Lung (tissue), 12 donors: ENCODE data around the gene EXOC7. TPM values are rescaled to one million over a fixed set of nuclear protein-coding genes. Genes with fewer than 3 reads are reported as not detected.

Experiments
- ATAC-seq: fragments of 200-7000 bp; cut with Tn5 transposase; one replicate; pipeline ENCODE4 v1.9.1; 2020; ENCODE audit warnings: moderate number of reproducible peaks; ENCODE audit not compliant: insufficient read depth, low FRiP score
- DNase-seq, 3 donors: peaks; one replicate each; pipeline ENCODE4 v3.0.0-alpha.2; 2013 to 2017
- H3K27ac ChIP-seq, 2 donors: one replicate each; pipeline ENCODE4 v1.5.1; 2013; ENCODE audit warnings: mild to moderate bottlenecking in 2 of 2, moderate library complexity in 2 of 2, control low read depth in 1 of 2, inconsistent platforms in 1 of 2, low read depth in 1 of 2, low read length in 1 of 2
- H3K27me3 ChIP-seq, 3 donors: one replicate each; pipeline ENCODE4 v1.5.1; 2013; ENCODE audit warnings: low read length in 2 of 3; ENCODE audit not compliant: control insufficient read depth in 3 of 3, insufficient read depth in 3 of 3
- H3K36me3 ChIP-seq, 4 donors: one replicate each; pipeline ENCODE4 v1.5.1; 2013; ENCODE audit warnings: low read length in 4 of 4, mild to moderate bottlenecking in 1 of 4, moderate library complexity in 1 of 4; ENCODE audit not compliant: control insufficient read depth in 4 of 4, insufficient read depth in 4 of 4
- H3K4me1 ChIP-seq, 5 donors: one replicate each; pipeline ENCODE4 v1.5.1; 2013; ENCODE audit warnings: low read length in 5 of 5, mild to moderate bottlenecking in 2 of 5, moderate library complexity in 1 of 5; ENCODE audit not compliant: control insufficient read depth in 5 of 5, insufficient read depth in 5 of 5
- H3K4me3 ChIP-seq: one replicate; pipeline ENCODE4 v1.5.1; 2013; ENCODE audit warnings: mild to moderate bottlenecking, control low read depth, moderate library complexity
- H3K9ac ChIP-seq, 2 donors: one replicate each; pipeline ENCODE4 v1.5.1; 2013; ENCODE audit warnings: low read length in 2 of 2, control low read depth in 1 of 2; ENCODE audit not compliant: insufficient read depth in 1 of 2
- H3K9me3 ChIP-seq, 4 donors: one replicate each; pipeline ENCODE4 v1.5.1; 2013; ENCODE audit warnings: low read length in 3 of 4, mild to moderate bottlenecking in 1 of 4, moderate library complexity in 1 of 4; ENCODE audit not compliant: control insufficient read depth in 4 of 4, insufficient read depth in 3 of 4
- WGBS, 2 donors: extraction: QIAGEN DNeasy Blood & Tissue Kit; methylation state at CpG; one replicate each; pipeline ENCODE4 v1.1.7; 2013; 5-methylcytosine and 5-hydroxymethylcytosine counted together
- polyA plus RNA-seq, 2 donors: library from polyadenylated mRNA; stranded (reverse); fragments of 200-250 nt; gene quantifications; one replicate each; pipeline ENCODE4 v1.2.1, GENCODE V29; 2013
- total RNA-seq, 2 donors: library from RNA; depleted of rRNA in 1 of 2; stranded (reverse); fragments of >200 nt in 1 of 2; gene quantifications; one replicate each; pipeline ENCODE4 v1.2.1, GENCODE V29; 2014 to 2021
- TF ChIP-seq, protein P1 (sequence below): IDR thresholded peaks from 2 replicates; pipeline ENCODE4 v1.5.1; 2012; ENCODE audit warnings: mild to moderate bottlenecking; ENCODE audit errors: control extremely low read depth, extremely low read depth
- donor health status: control.
- donor health status: control.
- donor health status: Bipolar disorder and iron deficiency.
- donor health status: healthy.
- donor health status: DM: yes; HTN: yes; CAD: no.

The EXOC7 gene
- total and polyA plus RNA-seq, 4 donors = 49.9 to 111 (median 80.9) TPM

DNA sequence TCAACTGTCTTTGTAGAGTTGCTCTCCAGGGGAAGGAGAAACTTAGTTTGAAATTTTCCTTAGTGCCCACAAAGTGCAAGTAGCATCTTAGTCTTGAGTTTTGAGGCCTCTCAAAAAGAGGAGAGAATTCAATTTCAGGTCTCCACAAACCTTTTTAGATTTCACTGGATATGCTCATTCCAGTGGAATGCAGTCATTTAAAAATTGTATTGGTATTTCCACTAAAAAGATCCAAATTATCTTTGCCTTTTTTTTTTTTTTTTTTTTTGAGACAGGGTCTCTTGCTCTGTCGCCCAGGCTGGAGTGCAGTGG, 44.4 kb upstream of the EXOC7 start:
- ATAC-seq (no peak), DNase-seq (no peak)
- Histone ChIP-seq H3K4me3 (no peak overlapping the region), H3K27me3 (peaks cover 0 to 2% (median 0%) of the 10 kb centered on the region in 3 donors), H3K9ac (no peak overlapping the region), H3K4me1 (peaks cover 0 to 13% (median 4%) of the 10 kb centered on the region in 5 donors), H3K27ac (no peak overlapping the region), H3K9me3 (no peaks in the 10 kb centered on the region), H3K36me3 (peaks cover 0 to 2% (median 0%) of the 10 kb centered on the region in 4 donors)
- 88 to 100% methylated on average over 1 of the region's 1 CpG for WGBS, 2 donors
- TF ChIP-seq, protein P1, sequence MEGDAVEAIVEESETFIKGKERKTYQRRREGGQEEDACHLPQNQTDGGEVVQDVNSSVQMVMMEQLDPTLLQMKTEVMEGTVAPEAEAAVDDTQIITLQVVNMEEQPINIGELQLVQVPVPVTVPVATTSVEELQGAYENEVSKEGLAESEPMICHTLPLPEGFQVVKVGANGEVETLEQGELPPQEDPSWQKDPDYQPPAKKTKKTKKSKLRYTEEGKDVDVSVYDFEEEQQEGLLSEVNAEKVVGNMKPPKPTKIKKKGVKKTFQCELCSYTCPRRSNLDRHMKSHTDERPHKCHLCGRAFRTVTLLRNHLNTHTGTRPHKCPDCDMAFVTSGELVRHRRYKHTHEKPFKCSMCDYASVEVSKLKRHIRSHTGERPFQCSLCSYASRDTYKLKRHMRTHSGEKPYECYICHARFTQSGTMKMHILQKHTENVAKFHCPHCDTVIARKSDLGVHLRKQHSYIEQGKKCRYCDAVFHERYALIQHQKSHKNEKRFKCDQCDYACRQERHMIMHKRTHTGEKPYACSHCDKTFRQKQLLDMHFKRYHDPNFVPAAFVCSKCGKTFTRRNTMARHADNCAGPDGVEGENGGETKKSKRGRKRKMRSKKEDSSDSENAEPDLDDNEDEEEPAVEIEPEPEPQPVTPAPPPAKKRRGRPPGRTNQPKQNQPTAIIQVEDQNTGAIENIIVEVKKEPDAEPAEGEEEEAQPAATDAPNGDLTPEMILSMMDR = no peak

DNA sequence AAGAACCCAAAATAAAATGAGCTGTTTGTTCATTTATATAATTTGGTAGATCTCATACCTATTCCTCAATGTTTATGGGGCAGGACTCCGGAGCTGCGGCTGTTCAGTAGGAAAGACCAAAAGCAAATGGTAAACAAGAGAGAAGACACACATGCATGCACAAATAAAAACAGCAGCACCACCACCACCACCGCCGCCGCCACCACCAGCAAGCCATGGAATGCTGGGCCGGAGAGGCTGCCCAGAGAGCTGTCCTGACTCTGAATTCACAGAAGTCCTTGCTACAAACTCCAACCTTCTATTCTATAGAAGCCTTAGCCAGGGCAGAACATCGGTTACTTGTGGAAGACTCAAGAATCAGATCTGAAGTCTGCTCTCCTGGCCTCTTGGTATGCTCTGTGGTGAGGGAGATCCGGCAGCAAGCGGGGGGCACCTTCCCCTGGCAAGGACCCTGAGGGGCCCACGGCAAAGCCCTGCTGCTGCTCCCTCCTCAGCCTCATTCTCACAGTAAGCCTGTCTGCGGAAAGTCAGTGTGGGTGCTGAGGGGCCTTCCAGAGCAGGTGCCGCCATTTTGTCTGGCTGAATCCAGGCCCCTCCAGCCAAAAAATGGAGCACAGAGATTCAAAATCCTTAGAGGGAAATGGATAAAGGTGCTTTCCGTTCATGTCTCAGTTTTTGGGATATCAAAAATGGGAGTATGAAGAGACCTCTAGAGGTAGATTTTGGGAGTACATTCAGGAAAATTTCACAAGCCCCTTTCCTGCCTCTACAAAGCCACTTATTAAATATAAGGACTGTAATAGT, 43.8 kb upstream of the EXOC7 start:
- Histone ChIP-seq H3K4me1 (peaks cover 0 to 16% (median 4%) of the 10 kb centered on the region in 5 donors), H3K36me3 (peaks cover 0 to 2% (median 0%) of the 10 kb centered on the region in 4 donors), H3K4me3 (no peak overlapping the region), H3K27me3 (peaks cover 0 to 2% (median 0%) of the 10 kb centered on the region in 3 donors), H3K27ac (no peak overlapping the region), H3K9ac (no peak overlapping the region), H3K9me3 (no peaks in the 10 kb centered on the region)
- TF ChIP-seq, protein P1 = peak; percentile 27
- ATAC-seq = no peak
- WGBS, 2 donors = 80% methylated on average over 13 of the region's 13 CpGs
- peak in 2 of 3 donors; percentile 57 to 70 for DNase-seq

DNA sequence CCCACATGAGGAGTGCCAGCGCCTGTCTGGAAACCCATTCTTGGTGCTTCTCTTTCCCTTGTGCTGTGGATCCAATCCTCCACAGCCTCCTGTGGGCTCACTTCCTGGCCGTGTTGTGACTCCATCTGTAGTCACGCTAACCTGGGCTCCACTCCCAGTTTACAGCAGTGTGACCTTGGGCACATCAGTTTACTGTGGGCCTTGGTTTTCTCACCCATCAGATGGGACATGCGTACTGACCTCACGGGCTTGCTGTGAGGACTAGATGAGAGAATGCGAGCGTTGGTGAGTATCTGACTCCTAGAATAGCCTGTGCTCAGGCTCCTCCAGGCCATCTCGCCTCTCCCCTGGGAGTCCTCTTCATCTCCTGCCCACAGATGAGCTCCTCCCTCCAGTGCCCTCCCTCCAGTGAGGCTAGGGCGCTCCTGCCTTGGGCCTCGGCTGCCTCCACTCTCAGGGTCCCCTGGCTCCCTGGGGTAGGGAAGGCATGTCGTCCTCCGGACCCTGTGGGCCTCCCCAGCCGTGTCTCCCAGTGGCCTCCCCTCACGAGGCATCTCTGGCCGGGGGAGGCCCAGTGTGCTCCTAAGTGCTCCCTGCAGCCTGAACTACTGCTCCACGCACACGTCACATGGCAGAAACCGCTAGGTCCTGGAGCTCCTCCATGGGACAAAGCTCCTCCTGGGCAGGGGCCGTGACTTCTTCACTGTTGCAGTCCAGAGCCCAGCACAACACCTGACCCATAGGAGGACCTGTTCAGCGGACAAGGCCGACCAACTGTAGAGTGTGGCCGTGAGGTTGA, 42.7 kb upstream of the EXOC7 start:
- ATAC-seq (no peak), DNase-seq (no peak)
- Histone ChIP-seq H3K9me3 (no peaks in the 10 kb centered on the region), H3K36me3 (no peaks in the 10 kb centered on the region), H3K9ac (no peak overlapping the region), H3K27ac (peak overlapping the region in 1 of 2 donors; percentile 57), H3K4me3 (no peak overlapping the region), H3K4me1 (peaks cover 0 to 27% (median 11%) of the 10 kb centered on the region in 5 donors), H3K27me3 (peaks cover 0 to 2% (median 0%) of the 10 kb centered on the region in 3 donors)
- TF ChIP-seq, protein P1 = no peak
- 90% methylated on average over 22 of the region's 22 CpGs for WGBS, 2 donors
